Erythroblast (primary cell): ENCODE measurements around the gene CCNH.

Experiments
- DNase-seq, 2 experiments: peaks; one replicate each; lab custom pipeline; 2025; lab: John Stamatoyannopoulos, UW
- GATA1 ChIP-seq: IDR thresholded peaks from 2 replicates; pipeline ENCODE4 v1.6.1; 2011; ENCODE audit warnings: low read depth, mild to moderate bottlenecking, control low read depth, low read length, moderate library complexity
- POLR2A ChIP-seq: IDR thresholded peaks from 2 replicates; pipeline ENCODE4 v1.6.1; 2011; ENCODE audit warnings: mild to moderate bottlenecking, low read length

CCNH gene

GRCh38 chr5:87412630-87413342 lies at the start of gene CCNH:
CCNH (minus strand) TSS chr5:87412930; CDS start chr5:87412794, 136 bp downstream.
- peak; percentile 97 for DNase-seq
- TF ChIP-seq GATA1 (no peak), POLR2A (peak; percentile 97)

DNA sequence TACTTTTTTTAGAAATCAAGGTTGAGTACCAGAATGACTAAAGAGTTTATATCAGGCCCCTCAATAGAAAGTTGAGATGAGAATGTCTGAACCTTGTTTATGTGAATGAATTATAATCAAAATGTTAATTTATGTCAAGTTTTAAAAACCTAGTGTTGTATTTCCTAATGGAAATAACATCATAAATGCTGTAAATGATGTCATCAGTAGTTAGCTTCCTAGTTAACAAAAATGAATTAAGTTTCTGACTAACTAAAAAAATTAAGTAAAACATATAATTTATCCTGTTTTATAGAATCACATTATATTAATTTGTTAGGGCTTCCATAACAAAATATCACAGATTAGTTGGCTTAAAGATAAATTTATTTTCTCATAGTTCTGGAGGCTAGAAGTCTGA lies 45.0 kb upstream of the CCNH start:
- DNase-seq: no peak
- TF ChIP-seq POLR2A (no peak), GATA1 (no peak)

DNA sequence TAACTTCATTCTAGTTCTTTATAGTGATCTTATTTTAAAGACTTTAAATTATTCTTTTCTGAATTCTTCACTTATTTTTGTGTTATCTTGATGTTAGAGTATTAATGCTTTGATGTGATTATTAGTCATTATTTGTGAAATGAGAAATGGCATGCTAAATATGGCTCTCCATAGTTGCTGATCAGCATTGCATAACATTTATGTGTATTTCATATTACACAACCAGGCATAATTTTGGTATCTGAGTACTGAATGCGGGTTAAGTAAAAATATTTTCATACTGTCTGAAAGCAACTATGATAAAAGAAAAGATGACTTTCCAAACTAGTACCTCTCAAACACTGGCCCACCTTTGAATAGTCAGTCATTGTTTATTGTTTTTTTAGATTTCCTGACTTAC lies 41.1 kb upstream of the CCNH start:
- no peak for DNase-seq
- TF ChIP-seq GATA1: no peak
- no peak for TF ChIP-seq POLR2A

GRCh38 chr5:87452837-87453236 lies 40.1 kb upstream of the CCNH start:
- no peak for DNase-seq
- no peak for TF ChIP-seq POLR2A
- no peak for TF ChIP-seq GATA1

DNA sequence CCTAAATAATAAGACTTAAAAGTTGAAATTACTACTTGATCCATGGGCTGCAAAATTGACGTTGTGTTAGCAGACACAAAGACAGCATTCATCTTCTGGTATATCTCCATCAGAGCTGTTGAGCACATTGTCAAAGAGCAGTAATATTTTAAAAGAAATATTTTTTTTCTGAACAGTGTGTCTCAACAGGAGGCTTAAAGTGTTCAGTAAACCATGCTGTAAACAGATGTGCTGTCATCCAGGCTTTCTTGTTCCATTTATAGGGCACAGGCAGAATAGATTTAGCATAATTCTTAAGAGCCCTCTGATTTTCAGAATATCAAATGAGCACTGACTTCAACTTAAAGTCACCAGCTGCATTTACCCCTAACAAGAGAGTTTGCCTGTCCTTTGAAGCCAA lies 29.7 kb upstream of the CCNH start:
- no peak for TF ChIP-seq GATA1
- no peak for TF ChIP-seq POLR2A
- DNase-seq: no peak

- no peak for DNase-seq
- no peak for TF ChIP-seq GATA1
- TF ChIP-seq POLR2A: no peak
Measured at GRCh38 chr5:87438231-87438630, 25.5 kb upstream of the CCNH start.

GRCh38 chr5:87437724-87438123 lies 25.0 kb upstream of the CCNH start:
- DNase-seq: no peak
- TF ChIP-seq GATA1 (no peak), POLR2A (no peak)

DNA sequence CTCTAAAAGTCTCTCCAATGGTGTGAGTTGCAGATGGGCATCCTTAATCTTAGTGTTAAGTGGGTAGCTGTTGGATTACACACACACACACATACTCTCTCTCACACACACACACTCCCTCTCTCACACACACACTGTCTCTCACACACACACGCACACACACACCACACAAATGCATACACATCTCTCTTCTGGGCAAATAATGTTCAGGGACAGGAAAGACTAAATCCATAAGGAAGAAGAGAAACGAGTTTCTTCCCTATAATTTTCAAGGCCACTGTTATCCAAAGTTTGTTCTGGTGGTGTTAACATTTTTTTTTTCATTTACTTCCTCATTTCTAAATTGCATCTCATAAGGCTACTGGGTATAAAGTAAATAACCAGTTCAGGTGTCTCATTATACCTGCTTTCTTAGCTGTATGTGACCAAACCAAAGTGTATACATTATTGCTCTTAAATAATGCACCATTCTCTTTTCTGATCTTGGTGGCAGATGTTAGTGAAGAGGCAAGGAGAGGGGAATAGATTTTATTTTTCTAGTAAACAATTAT lies 22.5 kb upstream of the CCNH start:
- TF ChIP-seq GATA1: no peak
- TF ChIP-seq POLR2A: no peak

GRCh38 chr5:87434461-87434860 lies 21.7 kb upstream of the CCNH start:
- TF ChIP-seq GATA1: no peak
- TF ChIP-seq POLR2A: no peak
- no peak for DNase-seq

More for the DNA sequence above, 22.5 kb upstream of the CCNH start:
- DNase-seq: no peak

- DNase-seq: no peak
Measured at GRCh38 chr5:87433945-87434344, 21.2 kb upstream of the CCNH start.

GRCh38 chr5:87432460-87432859 lies 19.7 kb upstream of the CCNH start:
- TF ChIP-seq POLR2A: no peak
- TF ChIP-seq GATA1: no peak
- no peak for DNase-seq

More at GRCh38 chr5:87433945-87434344, 21.2 kb upstream of the CCNH start:
- TF ChIP-seq GATA1 (no peak), POLR2A (no peak)

DNA sequence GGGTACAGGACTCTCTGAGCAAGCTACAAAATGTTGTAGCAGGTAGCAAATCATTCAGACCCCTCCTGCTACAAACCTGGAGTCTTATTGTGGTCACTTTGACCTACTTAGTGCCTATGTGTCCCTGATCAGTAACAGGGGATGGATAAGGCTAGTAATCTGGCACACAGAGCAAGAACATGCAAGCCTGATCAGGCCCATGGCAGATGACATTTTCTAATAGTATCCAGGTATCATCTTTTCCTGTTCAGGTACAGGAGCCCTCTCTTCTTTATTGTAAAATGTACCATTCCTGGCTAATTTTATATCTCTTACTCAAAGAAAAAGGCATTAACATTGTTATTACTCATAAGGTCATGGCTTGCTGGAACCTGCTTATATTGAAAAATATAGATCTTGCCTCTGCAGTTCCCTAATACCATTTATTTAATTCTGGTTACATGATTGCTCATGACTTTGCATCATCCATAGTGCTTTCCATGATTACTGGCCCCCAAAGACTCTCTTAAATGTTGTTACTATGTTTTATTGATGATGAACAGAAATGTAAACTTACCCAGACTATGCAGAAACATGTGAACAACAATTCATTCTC lies 18.2 kb upstream of the CCNH start:
- no peak for DNase-seq
- no peak for TF ChIP-seq POLR2A
- TF ChIP-seq GATA1: no peak

- no peak for DNase-seq
- no peak for TF ChIP-seq POLR2A
- no peak for TF ChIP-seq GATA1
Measured at GRCh38 chr5:87423755-87424154, 11.0 kb upstream of the CCNH start.

GRCh38 chr5:87421307-87421706 lies 8.6 kb upstream of the CCNH start:
- no peak for TF ChIP-seq GATA1
- TF ChIP-seq POLR2A: no peak
- DNase-seq: no peak

DNA sequence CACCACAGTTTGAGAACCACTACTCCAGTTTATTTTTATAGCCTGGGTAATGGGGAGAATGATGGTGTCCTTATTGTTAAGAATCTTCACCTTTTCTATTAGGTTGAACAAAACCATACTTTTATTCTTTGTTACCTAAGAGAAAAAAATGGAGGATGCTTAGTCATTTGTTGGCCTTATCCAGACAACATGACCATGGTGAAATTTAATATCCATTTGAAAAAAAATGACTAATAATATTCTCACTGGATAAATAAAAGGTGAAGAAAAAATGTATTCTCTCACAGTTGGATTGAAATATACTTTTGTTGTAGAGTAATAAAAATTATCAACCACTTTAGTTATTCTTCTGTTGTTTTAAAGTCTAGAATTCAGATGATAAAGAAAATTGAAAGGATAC lies 5.8 kb upstream of the CCNH start:
- TF ChIP-seq GATA1 (no peak), POLR2A (no peak)
- no peak for DNase-seq

DNA sequence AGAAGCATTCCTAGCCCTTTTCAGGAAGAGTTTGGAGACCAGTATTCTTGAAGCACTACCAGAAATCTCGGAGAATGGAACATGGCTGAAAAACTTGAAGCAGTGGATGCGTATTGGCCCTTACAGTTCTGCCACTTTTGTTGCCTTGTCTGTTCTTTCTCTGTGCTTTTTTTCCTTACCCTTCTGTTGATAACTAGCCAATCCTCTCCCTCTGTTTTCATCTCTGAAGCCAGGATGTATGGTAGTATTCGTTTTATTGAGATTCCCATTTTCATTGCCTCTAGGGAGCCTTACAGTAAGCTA lies 564 bp upstream of the CCNH start:
- no peak for DNase-seq
- TF ChIP-seq GATA1: no peak
- no peak for TF ChIP-seq POLR2A
